Neural cell (in vitro differentiated cells): Measurements from ENCODE around the gene NT5DC3. TPM values are rescaled to one million over a fixed set of nuclear protein-coding genes. Genes with fewer than 3 reads are reported as not detected.

Source experiments
- H2AFZ ChIP-seq: fragments of 200-600, 300-800 bp; sonication (generic), shearing (Covaris generic); 2 replicates; pipeline ENCODE4 v1.6.0; 2014; ENCODE audit warnings: low read depth, mild to moderate bottlenecking, antibody characterized with exemption, low read length, moderate library complexity
- H3F3A ChIP-seq: fragments of 200-600 bp; shearing (Covaris generic); 2 replicates; pipeline ENCODE4 v1.6.1; 2016; ENCODE audit warnings: mild to moderate bottlenecking, moderate library complexity, mixed read lengths, antibody characterized with exemption, low read length; ENCODE audit not compliant: insufficient read depth, poor library complexity, severe bottlenecking
- H3K27ac ChIP-seq: fragments of 200-600, 300-800 bp; sonication (generic), shearing (Covaris generic); 2 replicates; pipeline ENCODE4 v1.5.1; 2014; ENCODE audit warnings: mild to moderate bottlenecking, low read length, moderate library complexity
- H3K27me3 ChIP-seq: fragments of 300-800, 200-600 bp; sonication (generic), shearing (Covaris generic); 2 replicates; pipeline ENCODE4 v1.6.0; 2014; ENCODE audit warnings: mild to moderate bottlenecking, low read depth, low read length, moderate library complexity; ENCODE audit not compliant: insufficient read depth
- H3K36me3 ChIP-seq: fragments of 300-800, 200-600 bp; sonication (generic), shearing (Covaris generic); 2 replicates; pipeline ENCODE4 v1.5.1; 2014; ENCODE audit warnings: mild to moderate bottlenecking, antibody characterized with exemption, low read length, moderate library complexity; ENCODE audit not compliant: insufficient read depth
- H3K4me2 ChIP-seq: fragments of 300-800, 200-600 bp; sonication (generic), shearing (Covaris generic); 2 replicates; pipeline ENCODE4 v1.6.0; 2014; ENCODE audit warnings: mild to moderate bottlenecking, low read length
- H3K4me3 ChIP-seq: fragments of 300-800, 200-600 bp; sonication (generic), shearing (Covaris generic); 2 replicates; pipeline ENCODE4 v1.5.1; 2014; ENCODE audit warnings: mild to moderate bottlenecking, low read length, moderate library complexity
- H3K79me2 ChIP-seq: fragments of 200-600 bp; shearing (Covaris generic); replicated peaks from 2 replicates; pipeline ENCODE4 v1.6.0; 2014; ENCODE audit warnings: mild to moderate bottlenecking, low read length, moderate library complexity; ENCODE audit not compliant: insufficient read depth
- H3K9ac ChIP-seq: fragments of 300-800, 200-600 bp; sonication (generic), shearing (Covaris generic); 2 replicates; pipeline ENCODE4 v1.6.1; 2016; ENCODE audit warnings: mild to moderate bottlenecking, low read length, mixed read lengths
- H3K9me2 ChIP-seq: fragments of 200-600 bp; shearing (Covaris generic); 2 replicates; pipeline ENCODE4 v1.6.1; 2016; ENCODE audit warnings: mild to moderate bottlenecking, low read length, mixed read lengths; ENCODE audit not compliant: insufficient read depth
- H3K9me3 ChIP-seq: fragments of 200-600, 300-800 bp; sonication (generic), shearing (Covaris generic); 2 replicates; pipeline ENCODE4 v1.6.1; 2016; ENCODE audit warnings: mild to moderate bottlenecking, mixed run types, low read length, moderate library complexity, mixed read lengths
- H4K20me1 ChIP-seq: fragments of 200-600 bp; shearing (Covaris generic); 2 replicates; pipeline ENCODE4 v1.6.1; 2016; ENCODE audit warnings: mild to moderate bottlenecking, mixed run types; ENCODE audit not compliant: insufficient read depth
- EP300 ChIP-seq: fragments of 450-650 bp; conservative IDR thresholded peaks from 2 replicates; pipeline ENCODE4 v1.6.1; 2014; ENCODE audit warnings: antibody characterized with exemption, mild to moderate bottlenecking, moderate library complexity; ENCODE audit not compliant: poor library complexity, severe bottlenecking
- EZH2 ChIP-seq: fragments of 200-600, 300-800 bp; shearing (Covaris generic), sonication (generic); IDR thresholded peaks from 2 replicates; pipeline ENCODE4 v1.6.1; 2014; ENCODE audit warnings: antibody characterized with exemption, low read length, borderline replicate concordance, mild to moderate bottlenecking; ENCODE audit not compliant: insufficient read depth, poor library complexity, severe bottlenecking
- MXI1 ChIP-seq: fragments of 450-650 bp; conservative IDR thresholded peaks from 2 replicates; pipeline ENCODE4 v1.6.1; 2014; ENCODE audit warnings: antibody characterized with exemption, mild to moderate bottlenecking; ENCODE audit not compliant: poor library complexity, severe bottlenecking
- POLR2AphosphoS5 ChIP-seq: IDR thresholded peaks from 2 replicates; pipeline ENCODE4 v1.6.1; 2012
- RAD21 ChIP-seq: fragments of 450-650 bp; conservative IDR thresholded peaks from 2 replicates; pipeline ENCODE4 v1.6.1; 2014; ENCODE audit warnings: antibody characterized with exemption, mild to moderate bottlenecking, moderate library complexity
- REST ChIP-seq: IDR thresholded peaks from 2 replicates; pipeline ENCODE4 v1.6.1; 2012; ENCODE audit warnings: borderline replicate concordance
- SMC3 ChIP-seq: fragments of 450-650 bp; conservative IDR thresholded peaks from 2 replicates; pipeline ENCODE4 v1.6.1; 2014; ENCODE audit warnings: antibody characterized with exemption, mild to moderate bottlenecking, moderate library complexity; ENCODE audit not compliant: poor library complexity
- TAF1 ChIP-seq: IDR thresholded peaks from 2 replicates; pipeline ENCODE4 v1.6.1; 2012; ENCODE audit warnings: low read depth
- polyA plus RNA-seq: library from polyadenylated mRNA; depleted of rRNA; stranded (reverse); fragments of >200 nt; gene quantifications from 2 replicates; pipeline ENCODE4 v1.2.3, GENCODE V29; 2014
- TF ChIP-seq, protein P1 (sequence below): fragments of 450-650 bp; IDR thresholded peaks from 2 replicates; pipeline ENCODE4 v1.5.1; 2014; ENCODE audit warnings: antibody characterized with exemption, mild to moderate bottlenecking, moderate library complexity; ENCODE audit not compliant: poor library complexity, severe bottlenecking

NT5DC3 gene
- polyA plus RNA-seq, 1 donor from 2014 or later = 4.0 TPM

DNA sequence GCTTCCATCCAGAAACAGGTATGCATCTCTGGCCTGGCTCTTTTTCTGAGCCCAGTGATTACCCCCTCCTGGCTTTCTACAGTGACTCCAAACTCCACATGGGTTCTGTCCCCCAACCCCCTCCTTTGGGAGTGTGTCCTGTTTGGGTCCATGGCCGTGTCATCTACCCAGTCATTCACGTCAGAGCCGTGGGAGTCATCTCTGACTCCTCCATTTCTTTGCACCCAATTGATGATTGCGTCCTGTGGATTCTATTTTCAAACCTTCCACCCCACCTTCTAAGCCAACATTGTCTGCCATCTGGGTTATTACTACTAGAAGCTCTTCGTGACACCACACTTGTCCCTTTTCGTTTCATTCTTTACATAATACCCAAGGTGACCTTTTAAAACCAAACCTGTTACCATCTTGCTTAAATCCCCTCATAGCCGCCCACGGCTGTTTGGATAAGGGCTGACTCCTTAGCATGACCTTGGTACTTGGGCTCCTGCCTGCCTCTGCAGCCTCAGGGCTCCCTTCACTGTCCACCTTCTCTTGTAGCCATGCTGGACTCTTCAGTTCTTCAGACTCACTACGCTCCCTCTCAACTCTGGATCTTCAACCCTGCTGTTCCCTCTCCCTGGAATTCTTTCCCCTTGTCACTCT is 38.1 kb upstream of the NT5DC3 start:
- no peaks in the 10 kb centered on the region for H3F3A ChIP-seq
- H3K9ac ChIP-seq = no peak overlapping the region
- no peaks in the 10 kb centered on the region for H3K27me3 ChIP-seq
- no peaks in the 10 kb centered on the region for H3K9me2 ChIP-seq
- H3K9me3 ChIP-seq = no peaks in the 10 kb centered on the region
- H3K36me3 ChIP-seq = no peaks in the 10 kb centered on the region
- H2AFZ ChIP-seq = no peak overlapping the region
- H3K79me2 ChIP-seq = no peaks in the 10 kb centered on the region
- no peak overlapping the region for H3K27ac ChIP-seq
- no peaks in the 10 kb centered on the region for H4K20me1 ChIP-seq
- H3K4me3 ChIP-seq = no peak overlapping the region
- no peak overlapping the region for H3K4me2 ChIP-seq
- TF ChIP-seq EZH2 (no peak), RAD21 (no peak)

GRCh38 chr12:103877934-103878510 is 37.0 kb upstream of the NT5DC3 start:
- H3K27ac ChIP-seq = no peak overlapping the region
- no peaks in the 10 kb centered on the region for H4K20me1 ChIP-seq
- H3K79me2 ChIP-seq = no peaks in the 10 kb centered on the region
- no peaks in the 10 kb centered on the region for H3K27me3 ChIP-seq
- no peaks in the 10 kb centered on the region for H3F3A ChIP-seq
- no peak overlapping the region for H3K4me3 ChIP-seq
- H2AFZ ChIP-seq = no peak overlapping the region
- no peaks in the 10 kb centered on the region for H3K36me3 ChIP-seq
- H3K9ac ChIP-seq = no peak overlapping the region
- peak; percentile 79 for TF ChIP-seq SMC3
- TF ChIP-seq TAF1 = no peak
- no peak for TF ChIP-seq EZH2
- peak; percentile 81 for TF ChIP-seq RAD21
- TF ChIP-seq POLR2AphosphoS5 = no peak
- TF ChIP-seq, protein P1, sequence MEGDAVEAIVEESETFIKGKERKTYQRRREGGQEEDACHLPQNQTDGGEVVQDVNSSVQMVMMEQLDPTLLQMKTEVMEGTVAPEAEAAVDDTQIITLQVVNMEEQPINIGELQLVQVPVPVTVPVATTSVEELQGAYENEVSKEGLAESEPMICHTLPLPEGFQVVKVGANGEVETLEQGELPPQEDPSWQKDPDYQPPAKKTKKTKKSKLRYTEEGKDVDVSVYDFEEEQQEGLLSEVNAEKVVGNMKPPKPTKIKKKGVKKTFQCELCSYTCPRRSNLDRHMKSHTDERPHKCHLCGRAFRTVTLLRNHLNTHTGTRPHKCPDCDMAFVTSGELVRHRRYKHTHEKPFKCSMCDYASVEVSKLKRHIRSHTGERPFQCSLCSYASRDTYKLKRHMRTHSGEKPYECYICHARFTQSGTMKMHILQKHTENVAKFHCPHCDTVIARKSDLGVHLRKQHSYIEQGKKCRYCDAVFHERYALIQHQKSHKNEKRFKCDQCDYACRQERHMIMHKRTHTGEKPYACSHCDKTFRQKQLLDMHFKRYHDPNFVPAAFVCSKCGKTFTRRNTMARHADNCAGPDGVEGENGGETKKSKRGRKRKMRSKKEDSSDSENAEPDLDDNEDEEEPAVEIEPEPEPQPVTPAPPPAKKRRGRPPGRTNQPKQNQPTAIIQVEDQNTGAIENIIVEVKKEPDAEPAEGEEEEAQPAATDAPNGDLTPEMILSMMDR = peak; percentile 78
- no peaks in the 10 kb centered on the region for H3K9me2 ChIP-seq
- no peak overlapping the region for H3K4me2 ChIP-seq
- no peaks in the 10 kb centered on the region for H3K9me3 ChIP-seq

DNA sequence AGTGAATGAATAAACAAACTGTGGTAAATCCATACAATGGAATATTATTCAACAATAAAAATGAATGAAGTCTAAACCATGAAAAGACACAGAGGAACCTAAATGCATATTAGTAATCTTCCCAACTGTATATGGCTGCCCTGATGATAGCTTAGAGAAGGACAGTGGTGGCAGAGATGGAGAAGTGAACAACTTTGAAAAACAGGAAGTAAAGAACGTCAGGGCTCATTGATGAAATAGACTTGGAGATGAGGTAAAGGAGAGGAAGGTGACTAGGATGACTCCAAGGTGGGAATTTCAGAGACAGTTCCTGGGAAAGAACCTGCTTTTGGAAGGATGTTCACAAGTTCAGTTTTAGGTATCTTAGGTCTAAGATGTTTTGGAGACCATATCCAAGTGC is 36.3 kb upstream of the NT5DC3 start:
- Histone ChIP-seq H3K9me3 (no peaks in the 10 kb centered on the region), H3K4me2 (no peak overlapping the region), H3K9me2 (no peaks in the 10 kb centered on the region), H3K27ac (no peak overlapping the region), H3K4me3 (no peak overlapping the region), H4K20me1 (no peaks in the 10 kb centered on the region), H3F3A (no peaks in the 10 kb centered on the region), H3K79me2 (no peaks in the 10 kb centered on the region), H2AFZ (no peak overlapping the region), H3K27me3 (no peaks in the 10 kb centered on the region), H3K9ac (no peak overlapping the region), H3K36me3 (no peaks in the 10 kb centered on the region)
- TF ChIP-seq POLR2AphosphoS5 = no peak
- no peak for TF ChIP-seq SMC3
- no peak for TF ChIP-seq MXI1
- TF ChIP-seq EP300 = no peak
- TF ChIP-seq, protein P1 = no peak
- TF ChIP-seq EZH2 = no peak
- TF ChIP-seq RAD21 = no peak
- no peak for TF ChIP-seq TAF1
- TF ChIP-seq REST = no peak
